Tibial nerve (tissue), 4 donors: Measurements from ENCODE around the gene BEST3. TPM values are rescaled to one million over a fixed set of nuclear protein-coding genes. Genes with fewer than 3 reads are reported as not detected.

Experiments
- DNase-seq, 2 donors: peaks; one replicate each; pipeline ENCODE4 v3.0.0-alpha.2; 2019; ENCODE audit warnings: low spot score in 2 of 2
- H3K27ac ChIP-seq, 4 donors: fragments of 200-600 bp; sonication (generic) in 3 of 4; one replicate each; pipeline ENCODE4 v1.5.1; 2017 to 2019; ENCODE audit warnings: mild to moderate bottlenecking in 1 of 4
- H3K27me3 ChIP-seq, 2 donors: fragments of 200-600 bp; sonication (generic) in 1 of 2; one replicate each; pipeline versions ENCODE4 v1.5.1 to v1.6.0; 2017 to 2019
- H3K36me3 ChIP-seq, 3 donors: fragments of 200-600 bp; sonication (generic); one replicate each; pipeline ENCODE4 v1.5.1; 2018 to 2019
- H3K4me1 ChIP-seq, 4 donors: fragments of 200-600 bp; sonication (generic) in 3 of 4; one replicate each; pipeline ENCODE4 v1.5.1; 2017 to 2019
- H3K4me3 ChIP-seq, 4 donors: fragments of 200-600 bp; sonication (generic) in 3 of 4; one replicate each; pipeline ENCODE4 v1.5.1; 2017 to 2019; ENCODE audit warnings: mild to moderate bottlenecking in 1 of 4, moderate library complexity in 1 of 4
- H3K9me3 ChIP-seq, 4 donors: fragments of 200-600 bp; sonication (generic) in 3 of 4; one replicate each; pipeline ENCODE4 v1.5.1; 2017 to 2019
- EP300 ChIP-seq, 2 donors: sonication (generic); formaldehyde crosslinking; IDR thresholded peaks; one replicate each; pipeline ENCODE4 v1.6.1; 2017; ENCODE audit warnings: antibody characterized with exemption in 2 of 2, mild to moderate bottlenecking in 1 of 2
- POLR2A ChIP-seq, 2 donors: fragments of 450-650 bp; IDR thresholded peaks; one replicate each; pipeline ENCODE4 v1.6.1; 2017; ENCODE audit warnings: antibody characterized with exemption in 2 of 2, mild to moderate bottlenecking in 2 of 2, moderate library complexity in 2 of 2
- WGBS, 2 donors: methylation state at CpG; one replicate each; pipeline ENCODE4 v1.1.5; 2018; 5-methylcytosine and 5-hydroxymethylcytosine counted together
- total RNA-seq, 4 donors: library from RNA; depleted of rRNA; stranded (reverse); fragments of >200 nt; gene quantifications; one replicate each; pipeline ENCODE4 v1.1.0, GENCODE V29; 2016
- TF ChIP-seq, protein P1 (sequence below), 5 experiments: fragments of 200-600 bp in 3 of 5; fragments of 450-650 bp in 2 of 5; sonication (generic) in 3 of 5; IDR thresholded peaks; one replicate each; pipeline ENCODE4 v1.5.1; 2016 to 2019; ENCODE audit warnings: antibody characterized with exemption in 5 of 5, mild to moderate bottlenecking in 3 of 5, moderate library complexity in 2 of 5

Gene BEST3
- total RNA-seq, 4 donors from 2014 or later: not detected

DNA sequence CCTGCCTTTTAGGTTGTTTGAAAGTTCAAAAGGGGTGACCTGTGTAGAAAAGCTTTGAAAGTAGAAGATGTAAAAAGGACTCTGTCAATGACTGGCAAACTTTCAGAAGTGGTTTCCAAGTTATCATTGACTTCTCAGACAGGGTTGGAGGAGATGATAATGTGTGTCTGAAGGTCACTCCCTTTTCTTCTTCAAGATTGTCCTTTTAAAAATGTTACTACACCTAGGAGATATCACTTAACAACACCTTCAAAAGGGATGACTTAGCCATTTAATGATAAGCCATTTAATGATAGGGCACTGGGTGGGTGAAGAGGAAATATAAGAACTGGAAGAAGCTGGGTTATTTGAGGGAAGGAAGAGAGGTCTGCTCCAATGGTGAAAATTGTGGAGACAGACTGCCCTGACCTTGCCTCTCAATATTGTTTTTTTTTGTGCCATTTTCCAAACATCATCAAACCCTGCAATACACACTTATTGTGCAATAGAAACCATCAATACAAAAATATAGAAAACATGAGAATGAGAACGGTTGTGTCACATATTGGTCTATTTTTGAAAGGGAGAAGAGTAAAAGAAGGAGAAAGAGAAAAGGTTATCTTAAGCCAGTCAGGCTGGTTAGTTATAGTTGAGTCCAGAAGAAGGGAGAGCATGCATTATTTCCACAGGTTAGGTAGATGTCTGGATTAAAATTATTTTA is 38.8 kb downstream of the BEST3 start:
- Histone ChIP-seq H3K36me3 (no peaks in the 10 kb centered on the region), H3K27me3 (no peaks in the 10 kb centered on the region), H3K4me3 (no peak overlapping the region), H3K9me3 (no peaks in the 10 kb centered on the region), H3K4me1 (peaks cover 0 to 5% (median 0%) of the 10 kb centered on the region in 4 donors), H3K27ac (no peak overlapping the region)
- TF ChIP-seq POLR2A (IDR thresholded peaks at IDR 0.05) (no peak), EP300 (IDR thresholded peaks at IDR 0.05) (no peak)
- TF ChIP-seq, protein P1, sequence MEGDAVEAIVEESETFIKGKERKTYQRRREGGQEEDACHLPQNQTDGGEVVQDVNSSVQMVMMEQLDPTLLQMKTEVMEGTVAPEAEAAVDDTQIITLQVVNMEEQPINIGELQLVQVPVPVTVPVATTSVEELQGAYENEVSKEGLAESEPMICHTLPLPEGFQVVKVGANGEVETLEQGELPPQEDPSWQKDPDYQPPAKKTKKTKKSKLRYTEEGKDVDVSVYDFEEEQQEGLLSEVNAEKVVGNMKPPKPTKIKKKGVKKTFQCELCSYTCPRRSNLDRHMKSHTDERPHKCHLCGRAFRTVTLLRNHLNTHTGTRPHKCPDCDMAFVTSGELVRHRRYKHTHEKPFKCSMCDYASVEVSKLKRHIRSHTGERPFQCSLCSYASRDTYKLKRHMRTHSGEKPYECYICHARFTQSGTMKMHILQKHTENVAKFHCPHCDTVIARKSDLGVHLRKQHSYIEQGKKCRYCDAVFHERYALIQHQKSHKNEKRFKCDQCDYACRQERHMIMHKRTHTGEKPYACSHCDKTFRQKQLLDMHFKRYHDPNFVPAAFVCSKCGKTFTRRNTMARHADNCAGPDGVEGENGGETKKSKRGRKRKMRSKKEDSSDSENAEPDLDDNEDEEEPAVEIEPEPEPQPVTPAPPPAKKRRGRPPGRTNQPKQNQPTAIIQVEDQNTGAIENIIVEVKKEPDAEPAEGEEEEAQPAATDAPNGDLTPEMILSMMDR (IDR thresholded peaks at IDR 0.05): no peak
- DNase-seq: no peak
- WGBS, 2 donors: 69 to 82% methylated on average over 1 of the region's 1 CpG

DNA sequence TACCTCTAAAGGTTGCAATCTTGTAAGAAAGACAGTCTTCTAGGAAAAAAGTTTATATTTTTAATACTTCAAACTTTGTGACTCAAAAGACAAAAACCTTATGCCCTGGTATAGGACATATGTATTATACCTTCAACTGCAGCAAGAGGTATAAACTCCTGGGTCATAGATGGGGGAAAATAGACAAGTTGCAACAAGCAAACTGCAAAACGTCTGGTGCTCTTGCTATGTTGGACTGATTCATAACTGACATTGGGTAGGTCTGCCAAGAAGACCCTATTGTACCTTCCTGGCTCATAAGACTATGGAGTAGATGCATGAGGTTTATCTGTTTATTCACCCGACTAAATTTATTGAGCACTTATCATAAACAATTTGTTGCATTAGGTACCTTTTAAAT is 40.9 kb downstream of the BEST3 start:
- no peaks in the 10 kb centered on the region for H3K27me3 ChIP-seq
- no peak overlapping the region for H3K27ac ChIP-seq
- DNase-seq: no peak
- H3K4me1 ChIP-seq: peaks cover 0 to 5% (median 0%) of the 10 kb centered on the region in 4 donors
- 62 to 71% methylated on average over 2 of the region's 2 CpGs for WGBS, 2 donors
- no peak overlapping the region for H3K4me3 ChIP-seq
- H3K9me3 ChIP-seq: no peaks in the 10 kb centered on the region
- H3K36me3 ChIP-seq: no peaks in the 10 kb centered on the region
- no peak for TF ChIP-seq EP300 (IDR thresholded peaks at IDR 0.05)
- no peak for TF ChIP-seq POLR2A (IDR thresholded peaks at IDR 0.05)
- TF ChIP-seq, protein P1 (IDR thresholded peaks at IDR 0.05): no peak

DNA sequence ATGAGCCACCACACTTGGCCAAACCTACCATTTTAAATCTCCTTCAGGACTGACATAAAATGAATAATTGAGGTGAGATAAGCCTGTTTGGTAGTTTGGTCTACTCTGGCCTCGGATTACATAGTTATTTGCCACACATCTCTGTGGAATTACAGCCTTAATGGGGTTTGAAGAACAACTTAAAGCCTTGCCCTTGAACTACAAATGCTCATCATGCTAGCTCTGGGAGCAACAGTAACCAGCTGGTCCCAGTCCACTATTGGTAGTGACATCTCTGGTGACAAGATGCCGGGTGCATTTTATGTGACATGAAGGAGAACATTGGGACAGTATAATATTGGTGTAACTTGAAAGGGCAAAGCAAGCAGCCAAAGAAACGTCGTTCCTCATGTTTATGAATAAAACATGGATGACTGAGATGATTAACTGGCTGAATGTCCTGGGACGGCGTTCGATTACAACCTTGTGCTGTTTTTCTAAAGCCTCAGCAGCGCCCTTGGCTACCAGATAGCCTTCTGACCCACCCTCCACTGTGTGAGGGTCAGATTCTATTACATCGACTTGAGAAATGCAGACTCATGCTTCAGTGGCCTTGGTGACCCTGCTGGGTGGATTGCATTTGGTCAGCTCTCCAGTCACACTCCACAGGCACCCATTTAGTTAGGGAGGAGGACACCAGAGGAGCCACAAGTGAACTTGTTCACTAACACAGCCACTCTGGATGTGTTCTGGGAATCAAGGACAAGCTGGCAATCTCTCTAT is 41.5 kb downstream of the BEST3 start:
- no peak for DNase-seq
- Histone ChIP-seq H3K9me3 (no peaks in the 10 kb centered on the region), H3K4me1 (peaks cover 0 to 5% (median 0%) of the 10 kb centered on the region in 4 donors), H3K27me3 (no peaks in the 10 kb centered on the region), H3K36me3 (no peaks in the 10 kb centered on the region), H3K4me3 (no peak overlapping the region), H3K27ac (no peak overlapping the region)
- 59 to 66% methylated on average over 9 of the region's 9 CpGs for WGBS, 2 donors
- TF ChIP-seq EP300 (IDR thresholded peaks at IDR 0.05) (no peak), POLR2A (IDR thresholded peaks at IDR 0.05) (no peak)
- TF ChIP-seq, protein P1 (IDR thresholded peaks at IDR 0.05): no peak

DNA sequence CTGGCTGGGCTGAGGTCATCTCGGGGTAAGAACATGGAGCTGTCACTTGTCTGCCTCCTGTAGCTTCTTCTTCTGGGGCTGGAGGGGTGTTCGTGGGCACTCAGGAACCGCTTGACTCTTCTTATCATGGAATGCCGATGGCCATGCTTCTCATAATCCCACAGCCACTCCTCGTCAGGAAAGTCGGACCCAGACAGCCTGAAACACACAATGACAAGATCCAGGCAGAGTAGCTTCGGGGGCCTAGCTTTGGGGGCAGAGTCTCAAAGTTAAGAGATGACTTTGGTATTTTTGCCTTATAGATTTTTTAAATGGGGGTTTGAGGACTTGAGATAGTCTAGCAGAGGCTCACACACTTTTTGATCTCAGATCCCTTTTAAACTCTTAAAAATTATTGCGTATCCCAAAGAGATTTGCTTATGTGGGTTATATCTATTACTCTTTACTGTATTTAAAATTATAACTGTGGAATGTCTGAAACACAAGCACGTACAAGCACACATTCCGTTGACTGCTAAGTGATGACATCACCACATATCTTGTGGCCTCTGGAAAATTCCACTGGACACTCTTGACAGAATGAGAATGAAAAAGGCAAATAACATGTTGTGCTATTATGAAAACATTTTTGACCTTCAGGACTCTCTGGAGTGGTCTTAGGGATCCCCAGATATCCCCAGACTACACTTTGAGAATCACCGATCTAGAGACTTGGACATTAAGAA is 43.3 kb downstream of the BEST3 start:
- no peak overlapping the region for H3K27ac ChIP-seq
- TF ChIP-seq EP300 (IDR thresholded peaks at IDR 0.05): no peak
- TF ChIP-seq, protein P1 (IDR thresholded peaks at IDR 0.05): no peak
- no peak for TF ChIP-seq POLR2A (IDR thresholded peaks at IDR 0.05)
- 57 to 64% methylated on average over 10 to 11 of the region's 11 CpGs for whole genome bisulfite sequencing, 2 donors
- no peak for DNase-seq
- H3K4me1 ChIP-seq: peaks cover 0 to 5% (median 0%) of the 10 kb centered on the region in 4 donors
- no peaks in the 10 kb centered on the region for H3K27me3 ChIP-seq
- H3K4me3 ChIP-seq: no peak overlapping the region
- H3K36me3 ChIP-seq: no peaks in the 10 kb centered on the region
- H3K9me3 ChIP-seq: no peaks in the 10 kb centered on the region
